ENCODE data around the gene STUB1.

The STUB1 gene

GRCh38 chr16:670485-671352 is 9.5 kb upstream of the STUB1 start:
- no peak for TF ChIP-seq CTCF (IDR thresholded peaks at IDR 0.05; ENCODE audit: borderline replicate concordance, control extremely low read depth, extremely low read depth, insufficient read depth, missing control alignments)
- DNase-seq (ENCODE audit: low spot score), result no peak
- in situ Hi-C loops (cut with MboI; ENCODE audit: low sequenced_read_pairs, unreplicated experiment), result no loop called here

- no peak for TF ChIP-seq CTCF (IDR thresholded peaks at IDR 0.05; ENCODE audit: borderline replicate concordance, control extremely low read depth, extremely low read depth, insufficient read depth, missing control alignments)
Observed at GRCh38 chr16:671353-672131, 8.7 kb upstream of the STUB1 start.

GRCh38 chr16:672371-672770 is 7.8 kb upstream of the STUB1 start:
- in situ Hi-C loops (cut with MboI; ENCODE audit: low sequenced_read_pairs, unreplicated experiment), result no loop called here
- no peak for TF ChIP-seq CTCF (IDR thresholded peaks at IDR 0.05; ENCODE audit: borderline replicate concordance, control extremely low read depth, extremely low read depth, insufficient read depth, missing control alignments)

More at GRCh38 chr16:671353-672131, 8.7 kb upstream of the STUB1 start:
- no peak for DNase-seq (ENCODE audit: low spot score)
- in situ Hi-C loops (cut with MboI; ENCODE audit: low sequenced_read_pairs, unreplicated experiment), result no loop called here

GRCh38 chr16:672851-673250 is 7.4 kb upstream of the STUB1 start:
- in situ Hi-C loops (cut with MboI; ENCODE audit: low sequenced_read_pairs, unreplicated experiment), result no loop called here
- TF ChIP-seq CTCF (IDR thresholded peaks at IDR 0.05; ENCODE audit: borderline replicate concordance, control extremely low read depth, extremely low read depth, insufficient read depth, missing control alignments), result no peak
- no peak for DNase-seq (ENCODE audit: low spot score)

More at GRCh38 chr16:672371-672770, 7.8 kb upstream of the STUB1 start:
- DNase-seq (ENCODE audit: low spot score), result no peak

- in situ Hi-C loops (cut with MboI; ENCODE audit: low sequenced_read_pairs, unreplicated experiment), result no loop called here
- no peak for DNase-seq (ENCODE audit: low spot score)
- TF ChIP-seq CTCF (IDR thresholded peaks at IDR 0.05; ENCODE audit: borderline replicate concordance, control extremely low read depth, extremely low read depth, insufficient read depth, missing control alignments), result no peak
Observed at GRCh38 chr16:673399-673991, 6.7 kb upstream of the STUB1 start.

- no peak for DNase-seq (ENCODE audit: low spot score)
- in situ Hi-C loops (cut with MboI; ENCODE audit: low sequenced_read_pairs, unreplicated experiment), result no loop called here
- no peak for TF ChIP-seq CTCF (IDR thresholded peaks at IDR 0.05; ENCODE audit: borderline replicate concordance, control extremely low read depth, extremely low read depth, insufficient read depth, missing control alignments)
Observed at GRCh38 chr16:674214-674881, 5.9 kb upstream of the STUB1 start.
